Measurements from ENCODE around the gene CAPZB.

CAPZB gene

GRCh38 chr1:19477284-19478249 is 7.8 kb downstream of the CAPZB start:
- no peak for DNase-seq
- TF ChIP-seq, protein P1, sequence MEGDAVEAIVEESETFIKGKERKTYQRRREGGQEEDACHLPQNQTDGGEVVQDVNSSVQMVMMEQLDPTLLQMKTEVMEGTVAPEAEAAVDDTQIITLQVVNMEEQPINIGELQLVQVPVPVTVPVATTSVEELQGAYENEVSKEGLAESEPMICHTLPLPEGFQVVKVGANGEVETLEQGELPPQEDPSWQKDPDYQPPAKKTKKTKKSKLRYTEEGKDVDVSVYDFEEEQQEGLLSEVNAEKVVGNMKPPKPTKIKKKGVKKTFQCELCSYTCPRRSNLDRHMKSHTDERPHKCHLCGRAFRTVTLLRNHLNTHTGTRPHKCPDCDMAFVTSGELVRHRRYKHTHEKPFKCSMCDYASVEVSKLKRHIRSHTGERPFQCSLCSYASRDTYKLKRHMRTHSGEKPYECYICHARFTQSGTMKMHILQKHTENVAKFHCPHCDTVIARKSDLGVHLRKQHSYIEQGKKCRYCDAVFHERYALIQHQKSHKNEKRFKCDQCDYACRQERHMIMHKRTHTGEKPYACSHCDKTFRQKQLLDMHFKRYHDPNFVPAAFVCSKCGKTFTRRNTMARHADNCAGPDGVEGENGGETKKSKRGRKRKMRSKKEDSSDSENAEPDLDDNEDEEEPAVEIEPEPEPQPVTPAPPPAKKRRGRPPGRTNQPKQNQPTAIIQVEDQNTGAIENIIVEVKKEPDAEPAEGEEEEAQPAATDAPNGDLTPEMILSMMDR (IDR thresholded peaks at IDR 0.05; ENCODE audit: low read depth, low read length), result no peak
- no peaks in the 10 kb centered on the region for H3K27me3 ChIP-seq
- no peaks in the 10 kb centered on the region for H3K36me3 ChIP-seq
- H3K4me1 ChIP-seq, result no peaks in the 10 kb centered on the region
- no peak overlapping the region for H3K4me3 ChIP-seq (ENCODE audit: low read depth, low read length)
- H3K9me3 ChIP-seq, result no peaks in the 10 kb centered on the region

GRCh38 chr1:19476450-19477190 is 8.7 kb downstream of the CAPZB start:
- no peaks in the 10 kb centered on the region for H3K27me3 ChIP-seq
- no peak overlapping the region for H3K4me3 ChIP-seq (ENCODE audit: low read depth, low read length)
- no peaks in the 10 kb centered on the region for H3K9me3 ChIP-seq
- H3K4me1 ChIP-seq, result no peaks in the 10 kb centered on the region
- no peak for DNase-seq
- TF ChIP-seq, protein P1 (IDR thresholded peaks at IDR 0.05; ENCODE audit: low read depth, low read length), result no peak
- no peaks in the 10 kb centered on the region for H3K36me3 ChIP-seq

GRCh38 chr1:19475296-19475695 is 10.0 kb downstream of the CAPZB start:
- no peak for DNase-seq
- Histone ChIP-seq H3K4me3 (ENCODE audit: low read depth, low read length) (no peak overlapping the region), H3K36me3 (no peaks in the 10 kb centered on the region), H3K4me1 (no peaks in the 10 kb centered on the region), H3K27me3 (no peaks in the 10 kb centered on the region), H3K9me3 (no peaks in the 10 kb centered on the region)
- TF ChIP-seq, protein P1 (IDR thresholded peaks at IDR 0.05; ENCODE audit: low read depth, low read length), result no peak

GRCh38 chr1:19472174-19472573 is 13.2 kb downstream of the CAPZB start:
- TF ChIP-seq, protein P1 (IDR thresholded peaks at IDR 0.05; ENCODE audit: low read depth, low read length), result no peak
- DNase-seq, result no peak
- H3K4me1 ChIP-seq, result no peaks in the 10 kb centered on the region

DNA sequence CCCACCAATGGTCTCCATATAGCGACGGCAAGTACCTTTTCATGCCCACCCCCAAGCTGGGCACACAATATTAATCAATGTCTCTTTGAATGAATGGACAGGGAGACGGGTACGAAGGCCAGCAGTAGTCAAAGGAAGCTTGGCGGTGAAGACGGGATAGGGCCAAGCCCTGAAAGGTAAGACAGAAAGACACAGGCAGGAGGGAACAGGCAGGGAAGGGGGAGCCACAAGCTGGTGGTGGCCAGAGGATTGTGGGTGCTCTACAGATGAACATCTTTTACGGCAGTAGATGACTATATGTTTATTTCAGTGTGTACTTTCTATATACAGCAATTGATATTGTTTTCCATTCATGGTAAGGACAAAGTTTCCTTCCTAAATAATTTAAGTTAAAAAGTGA is 16.3 kb downstream of the CAPZB start:
- H3K36me3 ChIP-seq, result no peaks in the 10 kb centered on the region
- H3K4me3 ChIP-seq (ENCODE audit: low read depth, low read length), result no peak overlapping the region
- H3K4me1 ChIP-seq, result no peaks in the 10 kb centered on the region
- H3K9me3 ChIP-seq, result no peaks in the 10 kb centered on the region
- no peaks in the 10 kb centered on the region for H3K27me3 ChIP-seq
- TF ChIP-seq, protein P1 (IDR thresholded peaks at IDR 0.05; ENCODE audit: low read depth, low read length), result no peak
- DNase-seq, result no peak

More at GRCh38 chr1:19472174-19472573, 13.2 kb downstream of the CAPZB start:
- Histone ChIP-seq H3K36me3 (no peaks in the 10 kb centered on the region), H3K27me3 (no peaks in the 10 kb centered on the region), H3K4me3 (ENCODE audit: low read depth, low read length) (no peak overlapping the region), H3K9me3 (no peaks in the 10 kb centered on the region)

Measured in BE2C (cell line).